Esophagus squamous epithelium (tissue), 4 donors: ENCODE data around the gene KLHL29.

Source experiments
- POLR2A ChIP-seq, 4 donors: fragments of 450-650 bp; IDR thresholded peaks; one replicate each; pipeline ENCODE4 v1.6.1; 2017; ENCODE audit warnings: antibody characterized with exemption in 4 of 4, mild to moderate bottlenecking in 4 of 4, moderate library complexity in 3 of 4
- TF ChIP-seq, protein P1 (sequence below), 6 experiments: fragments of 450-650 bp in 4 of 6; fragments of 200-600 bp in 2 of 6; sonication (generic) in 2 of 6; IDR thresholded peaks; one replicate each; pipeline ENCODE4 v1.5.1; 2016 to 2019; ENCODE audit warnings: antibody characterized with exemption in 6 of 6, mild to moderate bottlenecking in 4 of 6, moderate library complexity in 4 of 6

DNA sequence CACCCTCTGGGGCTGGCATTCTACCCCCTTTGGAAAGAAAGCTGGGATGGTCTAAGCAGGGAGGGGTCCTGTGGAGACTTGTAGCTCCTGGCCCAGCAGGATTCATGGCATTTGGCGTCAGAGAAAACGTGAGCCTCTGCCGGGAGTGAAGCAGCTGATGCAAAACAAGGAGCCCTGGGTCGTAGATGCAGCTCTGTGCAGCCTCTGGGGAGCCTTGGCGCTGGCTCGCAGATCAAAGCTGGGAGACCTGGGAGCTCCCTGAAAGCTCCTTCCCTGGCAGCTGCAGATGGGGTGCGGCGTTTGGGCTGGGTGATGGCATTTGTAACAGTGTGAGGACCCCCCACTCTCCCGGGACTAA, 148.3 kb downstream of the KLHL29 start:
- no peak for TF ChIP-seq POLR2A (IDR thresholded peaks at IDR 0.05)
- TF ChIP-seq, protein P1, sequence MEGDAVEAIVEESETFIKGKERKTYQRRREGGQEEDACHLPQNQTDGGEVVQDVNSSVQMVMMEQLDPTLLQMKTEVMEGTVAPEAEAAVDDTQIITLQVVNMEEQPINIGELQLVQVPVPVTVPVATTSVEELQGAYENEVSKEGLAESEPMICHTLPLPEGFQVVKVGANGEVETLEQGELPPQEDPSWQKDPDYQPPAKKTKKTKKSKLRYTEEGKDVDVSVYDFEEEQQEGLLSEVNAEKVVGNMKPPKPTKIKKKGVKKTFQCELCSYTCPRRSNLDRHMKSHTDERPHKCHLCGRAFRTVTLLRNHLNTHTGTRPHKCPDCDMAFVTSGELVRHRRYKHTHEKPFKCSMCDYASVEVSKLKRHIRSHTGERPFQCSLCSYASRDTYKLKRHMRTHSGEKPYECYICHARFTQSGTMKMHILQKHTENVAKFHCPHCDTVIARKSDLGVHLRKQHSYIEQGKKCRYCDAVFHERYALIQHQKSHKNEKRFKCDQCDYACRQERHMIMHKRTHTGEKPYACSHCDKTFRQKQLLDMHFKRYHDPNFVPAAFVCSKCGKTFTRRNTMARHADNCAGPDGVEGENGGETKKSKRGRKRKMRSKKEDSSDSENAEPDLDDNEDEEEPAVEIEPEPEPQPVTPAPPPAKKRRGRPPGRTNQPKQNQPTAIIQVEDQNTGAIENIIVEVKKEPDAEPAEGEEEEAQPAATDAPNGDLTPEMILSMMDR (IDR thresholded peaks at IDR 0.05): no peak
